H1 (cell line): ENCODE data around the gene CDKN1B. TPM values are rescaled to one million over a fixed set of nuclear protein-coding genes. Genes with fewer than 3 reads are reported as not detected.

ENCODE experiments used
- CTCF ChIA-PET: fragments of 300-600 bp; sonication (Branson Sonifier 250); formaldehyde crosslinking; loops from one replicate; lab custom pipeline; 2021; ENCODE audit not compliant: partially characterized antibody; lab: Charles Lee
- POLR2A ChIA-PET: fragments of 300-600 bp; sonication (Branson Sonifier 250); formaldehyde crosslinking; loops from one replicate; lab custom pipeline; 2021; ENCODE audit warnings: inconsistent platforms; ENCODE audit not compliant: partially characterized antibody; lab: Charles Lee
- DNase-seq, 2 experiments: peaks; one replicate each; pipeline versions ENCODE4 v3.0.0 to v3.0.0-alpha.2; 2010 to 2022; ENCODE audit warnings: low spot score in 2 of 2, low read depth in 1 of 2, mixed read lengths in 1 of 2
- FAIRE-seq: peaks from 2 replicates; lab custom pipeline; 2011; peaks lifted over from hg19 to GRCh38; lab: Jason Lieb, UNC
- H2AFZ ChIP-seq: 2 replicates; pipeline ENCODE4 v1.8.1; 2012; ENCODE audit warnings: low read length, inconsistent platforms
- H2AK5ac ChIP-seq: 2 replicates; pipeline ENCODE4 v1.6.1; 2013; ENCODE audit warnings: low read depth, low read length
- H2BK120ac ChIP-seq: replicated peaks from 2 replicates; pipeline ENCODE3; 2013; ENCODE audit warnings: low read depth, low read length, inconsistent platforms
- H2BK12ac ChIP-seq: 2 replicates; pipeline ENCODE4 v1.6.1; 2013; ENCODE audit warnings: low read depth, low read length
- H2BK15ac ChIP-seq: 2 replicates; pipeline ENCODE4 v1.6.1; 2013; ENCODE audit warnings: low read length
- H2BK20ac ChIP-seq: 2 replicates; pipeline ENCODE4 v1.6.1; 2013; ENCODE audit warnings: low read length
- H2BK5ac ChIP-seq: 2 replicates; pipeline ENCODE4 v1.6.1; 2013; ENCODE audit warnings: low read depth, low read length
- H3K14ac ChIP-seq: 2 replicates; pipeline ENCODE4 v1.6.1; 2013; ENCODE audit warnings: inconsistent platforms; ENCODE audit not compliant: insufficient read length
- H3K18ac ChIP-seq: 2 replicates; pipeline ENCODE4 v1.6.1; 2013; ENCODE audit warnings: low read length; ENCODE audit errors: extremely low read depth
- H3K23ac ChIP-seq: 2 replicates; pipeline ENCODE4 v1.6.1; 2013; ENCODE audit warnings: inconsistent platforms; ENCODE audit not compliant: insufficient read length
- H3K23me2 ChIP-seq: 2 replicates; pipeline ENCODE4 v1.6.1; 2013; ENCODE audit warnings: low read depth, low read length
- H3K27ac ChIP-seq: 2 replicates; pipeline ENCODE4 v1.6.1; 2011; ENCODE audit warnings: low read depth, low read length, inconsistent platforms
- H3K27me3 ChIP-seq, 4 experiments: replicated peaks in 1 of 4; 1 replicate in 1 of 4; 2 replicates in 3 of 4; pipeline versions ENCODE4 v1.6.1 to v1.8.1; 2011 to 2013; ENCODE audit warnings: low read length in 3 of 4, mild to moderate bottlenecking in 3 of 4, inconsistent platforms in 2 of 4, mixed read lengths in 2 of 4, moderate library complexity in 1 of 4; ENCODE audit not compliant: control insufficient read depth in 3 of 4, insufficient read depth in 3 of 4; ENCODE audit errors: extremely low read depth in 1 of 4
- H3K36me3 ChIP-seq, 4 experiments: 2 replicates each; pipeline versions ENCODE4 v1.6.1 to v1.8.1; 2011 to 2013; ENCODE audit warnings: mild to moderate bottlenecking in 4 of 4, low read length in 3 of 4, moderate library complexity in 2 of 4, control low read depth in 1 of 4, inconsistent platforms in 1 of 4; ENCODE audit not compliant: insufficient read depth in 4 of 4, control insufficient read depth in 2 of 4
- H3K4ac ChIP-seq: replicated peaks from 2 replicates; pipeline ENCODE3; 2013; ENCODE audit warnings: low read length, low read depth, mixed read lengths, inconsistent platforms; ENCODE audit not compliant: insufficient read length
- H3K4me1 ChIP-seq, 4 experiments: replicated peaks in 1 of 4; 1 replicate in 1 of 4; 2 replicates in 3 of 4; pipeline versions ENCODE4 v1.6.1 to v1.8.1; 2011 to 2013; ENCODE audit warnings: low read length in 3 of 4, inconsistent platforms in 2 of 4, mixed read lengths in 1 of 4; ENCODE audit not compliant: insufficient read depth in 4 of 4, control insufficient read depth in 3 of 4
- H3K4me2 ChIP-seq, 2 experiments: 2 replicates each; pipeline versions ENCODE4 v1.6.1 to v1.8.1; 2011 to 2013; ENCODE audit warnings: low read depth in 2 of 2, low read length in 2 of 2, control low read depth in 1 of 2, inconsistent platforms in 1 of 2, mild to moderate bottlenecking in 1 of 2; ENCODE audit not compliant: insufficient read depth in 1 of 2
- H3K4me3 ChIP-seq, 4 experiments: fragments of 200-600, 300-600 bp in 1 of 4; sonication (generic), shearing (Covaris generic), sonication (Bioruptor Twin) in 1 of 4; 2 replicates each; pipeline versions ENCODE4 v1.5.1 to v1.8.1; 2011 to 2016; ENCODE audit warnings: low read length in 4 of 4, low read depth in 3 of 4, control low read depth in 2 of 4, inconsistent platforms in 2 of 4, mild to moderate bottlenecking in 2 of 4, mixed read lengths in 1 of 4, moderate library complexity in 1 of 4; ENCODE audit not compliant: insufficient read depth in 2 of 4; ENCODE audit errors: extremely low read depth in 1 of 4
- H3K56ac ChIP-seq: replicated peaks from 2 replicates; pipeline ENCODE3; 2013; ENCODE audit warnings: low read depth, mild to moderate bottlenecking, mixed read lengths, low read length, inconsistent platforms; ENCODE audit not compliant: insufficient read length
- H3K79me1 ChIP-seq: 2 replicates; pipeline ENCODE4 v1.6.1; 2013; ENCODE audit warnings: low read depth, low read length, control low read depth
- H3K79me2 ChIP-seq, 2 experiments: 2 replicates each; pipeline versions ENCODE4 v1.6.1 to v1.8.1; 2012 to 2013; ENCODE audit warnings: low read length in 2 of 2, mild to moderate bottlenecking in 2 of 2, inconsistent platforms in 1 of 2; ENCODE audit not compliant: insufficient read depth in 2 of 2, control insufficient read depth in 1 of 2
- H3K9ac ChIP-seq, 4 experiments: replicated peaks in 1 of 4; 1 replicate in 1 of 4; 2 replicates in 3 of 4; pipeline versions ENCODE4 v1.6.1 to v1.8.1; 2011 to 2013; ENCODE audit warnings: low read depth in 3 of 4, low read length in 3 of 4, control low read depth in 2 of 4, mild to moderate bottlenecking in 2 of 4, moderate library complexity in 2 of 4, inconsistent platforms in 1 of 4; ENCODE audit errors: extremely low read depth in 1 of 4
- H3K9me3 ChIP-seq, 2 experiments: 2 replicates each; pipeline versions ENCODE4 v1.6.1 to v1.8.1; 2012 to 2013; ENCODE audit warnings: mild to moderate bottlenecking in 2 of 2, moderate library complexity in 2 of 2, control low read depth in 1 of 2, inconsistent platforms in 1 of 2, low read depth in 1 of 2, low read length in 1 of 2, mixed read lengths in 1 of 2; ENCODE audit not compliant: insufficient read depth in 2 of 2
- H4K20me1 ChIP-seq, 2 experiments: replicated peaks in 1 of 2; 2 replicates each; pipeline versions ENCODE3 to v1.8.1; 2011 to 2013; ENCODE audit warnings: inconsistent platforms in 2 of 2, low read length in 2 of 2, mild to moderate bottlenecking in 1 of 2; ENCODE audit not compliant: insufficient read depth in 2 of 2, control insufficient read depth in 1 of 2
- H4K5ac ChIP-seq: 2 replicates; pipeline ENCODE4 v1.6.1; 2013; ENCODE audit warnings: low read length, low read depth, mixed read lengths, inconsistent platforms; ENCODE audit not compliant: insufficient read length
- H4K8ac ChIP-seq: 2 replicates; pipeline ENCODE4 v1.8.0; 2013; ENCODE audit warnings: mild to moderate bottlenecking, moderate library complexity, low read length, inconsistent platforms; ENCODE audit not compliant: insufficient read depth; ENCODE audit errors: extremely low read depth
- H4K91ac ChIP-seq: replicated peaks from 2 replicates; pipeline ENCODE3; 2013; ENCODE audit warnings: low read length, mixed read lengths, inconsistent platforms; ENCODE audit not compliant: insufficient read length
- BRCA1 ChIP-seq: IDR thresholded peaks from 2 replicates; pipeline ENCODE4 v1.6.1; 2012; ENCODE audit warnings: low read depth, low read length, improper control_type of control experiment
- CBX5 ChIP-seq: fragments of 300-800, 300-1000 bp; sonication (generic); IDR thresholded peaks from 2 replicates; pipeline ENCODE4 v1.7.1; 2016; ENCODE audit warnings: antibody characterized with exemption, low read length, low read depth
- KDM5A ChIP-seq: fragments of 200-600 bp; IDR thresholded peaks from 2 replicates; pipeline ENCODE4 v1.7.1; 2012; ENCODE audit warnings: mild to moderate bottlenecking, low read length, inconsistent platforms, mixed read lengths
- PHF8 ChIP-seq: fragments of 200-600 bp; sonication (generic); conservative IDR thresholded peaks from 2 replicates; pipeline ENCODE4 v1.7.1; 2012; ENCODE audit warnings: low read depth, mild to moderate bottlenecking, inconsistent platforms, low read length, moderate library complexity
- RBBP5 ChIP-seq: IDR thresholded peaks from 2 replicates; pipeline ENCODE4 v1.7.1; 2012; ENCODE audit warnings: low read depth, mild to moderate bottlenecking, inconsistent platforms, low read length, moderate library complexity, borderline replicate concordance
- RNF2 ChIP-seq: fragments of 200-900, 300-1000 bp; sonication (generic); IDR thresholded peaks from 2 replicates; pipeline ENCODE4 v1.7.1; 2016; ENCODE audit warnings: borderline replicate concordance, low read depth, mild to moderate bottlenecking, antibody characterized with exemption, low read length; ENCODE audit not compliant: poor library complexity, severe bottlenecking; ENCODE audit errors: missing control alignments
- SP4 ChIP-seq: IDR thresholded peaks from 2 replicates; pipeline ENCODE4 v1.6.1; 2012; ENCODE audit warnings: low read length, inconsistent platforms
- TAF1 ChIP-seq: IDR thresholded peaks from 2 replicates; pipeline ENCODE4 v1.6.1; 2011; ENCODE audit warnings: mild to moderate bottlenecking, low read depth, low read length
- TCF12 ChIP-seq: IDR thresholded peaks from 2 replicates; pipeline ENCODE4 v1.6.1; 2011; ENCODE audit warnings: low read depth, mild to moderate bottlenecking, low read length
- WGBS, 2 experiments: shearing (Covaris generic) in 1 of 2; methylation state at CpG; one replicate each; pipeline versions ENCODE4 v1.1.6 to v1.1.7; 2013 to 2015; ENCODE audit warnings: low lambda C conversion rate in 2 of 2, mixed read lengths in 2 of 2, inconsistent platforms in 1 of 2, low coverage in 1 of 2, missing lambda C conversion rate in 1 of 2; ENCODE audit not compliant: insufficient replicate concordance in 2 of 2, insufficient coverage in 1 of 2, insufficient read length in 1 of 2; ENCODE audit errors: extremely low coverage in 1 of 2, missing lambda C conversion rate in 1 of 2; 5-methylcytosine and 5-hydroxymethylcytosine counted together
- polyA plus RNA-seq, 7 experiments: library from polyadenylated mRNA; depleted of rRNA in 3 of 7; stranded (reverse) in 5 of 7; unstranded in 2 of 7; fragments of >200 nt in 5 of 7; fragments of 200-250 nt in 2 of 7; gene quantifications; 1 replicate in 5 of 7; 2 replicates in 1 of 7; 4 replicates in 1 of 7; pipeline versions ENCODE4 v1.2.1 to v1.2.3, GENCODE V29; 2011 to 2013; ENCODE audit warnings: missing spikeins in 2 of 7, mixed read lengths in 2 of 7
- total RNA-seq: library from RNA; stranded (reverse); fragmentation: NEBNext Ultra II Directional; extraction: Animal tissue kit (Norgen Biotek cat#: 25700); gene quantifications from 2 replicates; pipeline ENCODE4 v1.2.1, GENCODE V29; 2021

Gene CDKN1B
- total and polyA plus RNA-seq, 2 of the 8 experiments (the other 6 are each of a cell fraction or from before 2014, with no cell fraction given), result 6.5 to 27.2 TPM

DNA sequence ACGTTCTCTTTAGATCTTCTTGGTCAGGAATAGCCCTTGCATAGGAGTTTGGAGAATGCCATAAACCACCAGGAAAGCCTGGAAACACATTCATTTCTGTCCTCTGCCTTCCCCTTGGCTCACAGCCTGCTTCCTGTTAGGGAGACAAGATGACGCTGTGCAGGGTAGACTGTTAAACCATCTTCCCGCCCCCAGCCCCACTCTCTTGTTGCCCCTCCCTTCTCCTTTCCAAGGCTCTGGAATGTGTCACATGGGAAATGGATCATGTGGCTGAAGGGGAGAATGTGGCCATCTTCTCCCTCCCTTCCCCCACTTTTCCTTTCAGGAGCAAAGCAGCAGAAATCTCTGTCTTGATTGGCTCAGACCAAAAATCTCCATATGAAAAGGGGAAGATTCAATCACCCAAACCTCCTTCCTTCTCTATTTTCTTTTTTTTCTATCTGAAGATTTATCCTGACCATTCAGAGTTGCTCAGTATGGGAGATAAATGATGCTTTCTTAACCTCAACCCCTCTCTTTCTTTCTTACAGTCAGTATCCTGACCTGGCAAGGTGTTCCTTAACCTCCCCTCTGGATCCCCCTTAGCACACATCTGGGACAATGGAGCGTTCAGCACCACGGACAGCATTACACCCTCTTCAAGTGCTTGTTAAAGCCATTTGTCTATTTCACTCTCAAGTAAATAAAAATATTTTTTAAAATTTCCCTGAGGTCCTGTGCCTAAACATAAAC, 32.6 kb upstream of the CDKN1B start:
- peak overlapping the region; percentile 18; the same call in 1 of the 2 replicates for H2BK12ac ChIP-seq
- peaks cover 5% of the 10 kb centered on the region; the same call in 1 of the 2 replicates for H3K79me1 ChIP-seq
- no peak overlapping the region for H3K23ac ChIP-seq
- H3K4me2 ChIP-seq, result peak overlapping the region; percentile 82 to 87
- H2BK20ac ChIP-seq, result peak overlapping the region; percentile 38; the same call in 1 of the 2 replicates
- H3K18ac ChIP-seq, result peak overlapping the region; percentile 39; the same call in 1 of the 2 replicates
- no peak overlapping the region for H3K56ac ChIP-seq
- H3K9ac ChIP-seq, result peak overlapping the region; percentile 77 to 82 (median 79)
- peaks cover 0 to 3% (median under 1%) of the 10 kb centered on the region in 4 experiments; a peak in 2 of 7 replicates for H3K27me3 ChIP-seq
- H2BK15ac ChIP-seq, result no peak overlapping the region
- H3K14ac ChIP-seq, result no peak overlapping the region
- no peaks in the 10 kb centered on the region for H3K9me3 ChIP-seq
- H3K4me3 ChIP-seq, result peak overlapping the region; percentile 71 to 87 (median 78)
- H3K4ac ChIP-seq, result no peak overlapping the region
- no peak overlapping the region for H2BK120ac ChIP-seq
- no peak overlapping the region for H4K91ac ChIP-seq
- peak overlapping the region; percentile 68 for H2BK5ac ChIP-seq
- DNase-seq (peak; percentile 80 to 85), FAIRE-seq (peak; percentile 100)
- ChIA-PET POLR2A (interaction anchor here (1.0 to 3.3 kb wide), 4 partner anchors 11 to 327 kb away, joined by 3 to 16 read pairs (median 4); partner anchors contain the start of gene BORCS5), CTCF (interaction anchor here (0.6 to 1.0 kb wide), 2 partner anchors 21 to 401 kb away, joined by 4 to 8 read pairs; no protein-coding TSS in a partner anchor)
- 0% methylated on average over 4 of the region's 5 CpGs; no CpG with 5 or more reads in 1 of the 2 experiments for whole genome bisulfite sequencing, 2 experiments
- H4K20me1 ChIP-seq, result peaks cover 0 to 6% of the 10 kb centered on the region in 2 experiments
- H2AFZ ChIP-seq, result peak overlapping the region; percentile 79; the same call in 1 of the 2 replicates
- H3K27ac ChIP-seq, result peak overlapping the region; percentile 81
- peaks cover 0 to 33% of the 10 kb centered on the region in 2 experiments; a peak in 2 of 4 replicates for H3K79me2 ChIP-seq
- no peak overlapping the region for H4K8ac ChIP-seq
- H2AK5ac ChIP-seq, result no peak overlapping the region
- peaks cover 5 to 14% (median 7%) of the 10 kb centered on the region in 4 experiments; a peak in 6 of 7 replicates for H3K4me1 ChIP-seq
- peak overlapping the region; percentile 13 for H4K5ac ChIP-seq
- H3K23me2 ChIP-seq, result no peaks in the 10 kb centered on the region; the same call in 1 of the 2 replicates
- peaks cover 0 to 4% (median 0%) of the 10 kb centered on the region in 4 experiments; a peak in 2 of 8 replicates for H3K36me3 ChIP-seq
- 0 out of 2 replicates have a peak, but pooled peaks have one; percentile 50 for TF ChIP-seq PHF8
- no peak; the same call in 1 of the 2 replicates for TF ChIP-seq KDM5A
- TF ChIP-seq TAF1, result peak; percentile 74
- 0 out of 2 replicates have a peak, but pooled peaks have one; percentile 56 for TF ChIP-seq RBBP5
- peak; percentile 99 for TF ChIP-seq SP4
- TF ChIP-seq TCF12, result peak; percentile 51; the same call in 1 of the 2 replicates
- no peak for TF ChIP-seq BRCA1
- no peak for TF ChIP-seq CBX5
- TF ChIP-seq RNF2, result no peak
